ENCODE results near the gene PPP1R9A. TPM values are rescaled to one million over a fixed set of nuclear protein-coding genes. Genes with fewer than 3 reads are reported as not detected.

PPP1R9A gene
- polyA plus RNA-seq, 1 donor: 40.1 TPM

- no peak for DNase-seq
These were observed 354.6 kb downstream of the PPP1R9A start for GRCh38 chr7:95261895-95262415.

- DNase-seq: no peak
These were observed 355.5 kb downstream of the PPP1R9A start for GRCh38 chr7:95262875-95263274.

- no peak for DNase-seq
These were observed 356.5 kb downstream of the PPP1R9A start for GRCh38 chr7:95263785-95264362.

- DNase-seq: no peak
These were observed 357.0 kb downstream of the PPP1R9A start for GRCh38 chr7:95264363-95264891.

- DNase-seq: no peak
These were observed 358.2 kb downstream of the PPP1R9A start for GRCh38 chr7:95265634-95266033.

- no peak for DNase-seq
These were observed 360.4 kb downstream of the PPP1R9A start for GRCh38 chr7:95267754-95268153.

GRCh38 chr7:95269640-95270039 lies 362.2 kb downstream of the PPP1R9A start:
- DNase-seq: no peak

GRCh38 chr7:95276114-95276513 lies 368.7 kb downstream of the PPP1R9A start:
- no peak for DNase-seq

- DNase-seq: no peak
These were observed 372.0 kb downstream of the PPP1R9A start for GRCh38 chr7:95279417-95279816.

- DNase-seq: no peak
These were observed 378.7 kb downstream of the PPP1R9A start for GRCh38 chr7:95286096-95286495.

GRCh38 chr7:95290166-95290830 lies 382.9 kb downstream of the PPP1R9A start:
- no peak for DNase-seq

- no peak for DNase-seq
These were observed 388.0 kb downstream of the PPP1R9A start for GRCh38 chr7:95295397-95295796.

- no peak for DNase-seq
These were observed 389.1 kb downstream of the PPP1R9A start for GRCh38 chr7:95296456-95296855.

- DNase-seq: no peak
These were observed 389.6 kb downstream of the PPP1R9A start for GRCh38 chr7:95297041-95297440.

- no peak for DNase-seq
These were observed 390.7 kb downstream of the PPP1R9A start for GRCh38 chr7:95298091-95298490.

- DNase-seq: peak; percentile 70
These were observed 395.9 kb downstream of the PPP1R9A start for GRCh38 chr7:95303013-95303905.

- DNase-seq: no peak
These were observed 397.6 kb downstream of the PPP1R9A start for GRCh38 chr7:95304990-95305389.

GRCh38 chr7:95309951-95310350 lies 402.6 kb downstream of the PPP1R9A start:
- DNase-seq: no peak

- DNase-seq: no peak
These were observed 404.0 kb downstream of the PPP1R9A start for GRCh38 chr7:95311389-95311788.

GRCh38 chr7:95312561-95312960 lies 405.2 kb downstream of the PPP1R9A start:
- no peak for DNase-seq

- DNase-seq: no peak
These were observed 409.2 kb downstream of the PPP1R9A start for GRCh38 chr7:95316588-95316987.

- DNase-seq: no peak
These were observed 410.2 kb downstream of the PPP1R9A start for GRCh38 chr7:95317546-95317945.

- DNase-seq: no peak
These were observed 410.6 kb downstream of the PPP1R9A start for GRCh38 chr7:95317966-95318365.

Data from left kidney (tissue), 2 donors.